Measurements from ENCODE around the gene CHAD.

The CHAD gene, protein sequence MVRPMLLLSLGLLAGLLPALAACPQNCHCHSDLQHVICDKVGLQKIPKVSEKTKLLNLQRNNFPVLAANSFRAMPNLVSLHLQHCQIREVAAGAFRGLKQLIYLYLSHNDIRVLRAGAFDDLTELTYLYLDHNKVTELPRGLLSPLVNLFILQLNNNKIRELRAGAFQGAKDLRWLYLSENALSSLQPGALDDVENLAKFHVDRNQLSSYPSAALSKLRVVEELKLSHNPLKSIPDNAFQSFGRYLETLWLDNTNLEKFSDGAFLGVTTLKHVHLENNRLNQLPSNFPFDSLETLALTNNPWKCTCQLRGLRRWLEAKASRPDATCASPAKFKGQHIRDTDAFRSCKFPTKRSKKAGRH

DNA sequence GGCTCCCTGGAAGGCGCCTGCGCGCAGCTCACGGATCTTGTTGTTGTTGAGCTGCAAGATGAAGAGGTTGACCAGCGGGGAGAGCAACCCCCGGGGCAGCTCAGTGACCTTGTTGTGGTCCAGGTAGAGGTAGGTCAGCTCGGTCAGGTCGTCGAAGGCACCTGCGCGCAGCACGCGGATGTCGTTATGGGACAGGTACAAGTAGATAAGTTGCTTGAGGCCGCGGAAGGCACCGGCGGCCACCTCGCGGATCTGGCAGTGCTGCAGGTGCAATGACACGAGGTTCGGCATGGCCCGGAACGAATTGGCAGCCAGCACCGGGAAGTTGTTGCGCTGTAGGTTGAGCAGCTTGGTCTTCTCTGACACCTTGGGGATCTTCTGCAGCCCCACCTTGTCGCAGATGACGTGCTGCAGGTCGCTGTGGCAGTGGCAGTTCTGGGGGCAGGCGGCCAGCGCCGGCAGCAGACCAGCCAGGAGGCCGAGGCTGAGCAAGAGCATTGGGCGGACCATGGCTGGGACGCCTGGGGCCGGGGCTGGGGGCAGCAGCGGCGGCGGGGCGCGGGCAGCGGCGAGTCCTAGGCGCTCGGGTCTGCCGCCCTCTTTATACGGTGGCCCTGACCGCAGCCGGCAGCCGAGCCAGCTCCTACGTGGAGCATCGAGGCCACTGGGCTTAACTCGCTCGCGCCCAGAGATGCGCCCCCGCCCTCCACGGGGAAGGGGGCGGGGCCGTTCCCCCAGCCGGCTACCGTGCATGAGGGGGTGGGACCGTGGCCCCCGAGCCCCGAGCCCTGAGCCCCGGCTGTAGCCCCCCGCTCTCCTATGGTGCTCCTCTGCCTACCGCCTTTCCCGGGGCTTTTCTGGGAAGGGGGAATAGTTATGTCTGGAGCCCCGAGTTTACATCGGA lies at the start of gene CHAD:
Gene CHAD, minus strand, starts transcription at position 577 of the 904 bp plus-strand sequence. Its CDS starts 67 bp downstream, at position 510.
- DNase-seq: no peak

DNA sequence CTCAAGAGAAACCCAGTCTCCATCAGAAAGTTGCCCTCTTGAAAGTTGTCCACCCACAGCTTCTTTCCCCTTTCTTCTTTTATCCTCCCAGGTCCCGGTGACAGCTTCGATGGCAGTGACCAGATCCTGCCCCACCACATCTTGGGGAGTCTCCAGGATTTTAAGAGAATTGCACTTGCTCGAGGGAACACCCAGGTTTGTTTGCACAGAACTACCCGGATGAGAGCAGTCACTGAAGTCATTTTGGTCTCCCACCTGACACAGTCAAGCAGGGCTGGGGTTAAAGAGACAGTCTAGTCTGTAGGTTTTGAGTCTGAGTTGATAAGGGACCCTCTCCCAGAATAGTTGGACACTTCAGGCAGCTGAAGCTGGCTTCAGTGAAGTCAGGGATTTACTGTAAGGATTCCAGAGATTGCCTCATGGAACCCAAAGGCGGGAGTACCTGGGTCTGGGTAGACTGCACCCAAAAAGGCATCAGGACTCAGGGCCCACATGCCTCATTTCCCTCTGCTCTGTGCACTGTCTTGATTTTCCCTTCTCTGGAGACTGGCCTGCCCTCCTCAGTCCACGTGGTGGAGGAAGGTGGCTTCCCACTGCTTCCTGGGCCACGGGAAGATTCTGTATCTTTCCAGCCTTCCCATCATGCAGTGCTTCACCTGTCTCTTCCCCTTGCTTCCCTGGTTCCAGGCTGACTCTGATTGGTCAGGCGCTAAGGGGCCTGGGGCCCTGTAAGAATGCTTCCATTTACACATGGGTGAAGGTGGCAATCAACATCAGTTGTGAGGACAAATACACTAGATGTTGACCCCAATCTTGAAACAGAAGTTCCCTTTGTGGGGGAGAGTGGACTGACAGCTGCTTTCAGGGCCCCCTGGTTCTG lies 49.1 kb upstream of the CHAD start:
- no peak for DNase-seq

DNA sequence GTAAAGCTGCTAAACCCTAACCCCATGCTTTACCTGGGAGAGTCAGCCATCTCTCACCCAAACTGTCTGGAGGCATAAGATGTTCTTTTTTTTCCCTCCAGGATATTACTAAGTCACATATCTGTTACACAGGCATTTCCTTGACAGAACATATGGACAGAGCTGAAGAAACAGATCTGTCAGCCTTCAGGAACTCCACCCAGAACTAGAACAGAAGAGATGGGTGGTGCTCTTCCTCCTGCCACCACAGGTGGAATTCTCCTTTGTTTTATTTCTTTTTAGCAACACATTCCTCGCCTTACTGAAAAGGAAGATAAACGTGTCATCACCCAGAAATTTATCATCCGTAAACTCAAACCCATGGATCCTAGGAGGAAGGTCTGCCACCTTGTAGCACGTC lies 48.3 kb upstream of the CHAD start:
- no peak for DNase-seq

DNA sequence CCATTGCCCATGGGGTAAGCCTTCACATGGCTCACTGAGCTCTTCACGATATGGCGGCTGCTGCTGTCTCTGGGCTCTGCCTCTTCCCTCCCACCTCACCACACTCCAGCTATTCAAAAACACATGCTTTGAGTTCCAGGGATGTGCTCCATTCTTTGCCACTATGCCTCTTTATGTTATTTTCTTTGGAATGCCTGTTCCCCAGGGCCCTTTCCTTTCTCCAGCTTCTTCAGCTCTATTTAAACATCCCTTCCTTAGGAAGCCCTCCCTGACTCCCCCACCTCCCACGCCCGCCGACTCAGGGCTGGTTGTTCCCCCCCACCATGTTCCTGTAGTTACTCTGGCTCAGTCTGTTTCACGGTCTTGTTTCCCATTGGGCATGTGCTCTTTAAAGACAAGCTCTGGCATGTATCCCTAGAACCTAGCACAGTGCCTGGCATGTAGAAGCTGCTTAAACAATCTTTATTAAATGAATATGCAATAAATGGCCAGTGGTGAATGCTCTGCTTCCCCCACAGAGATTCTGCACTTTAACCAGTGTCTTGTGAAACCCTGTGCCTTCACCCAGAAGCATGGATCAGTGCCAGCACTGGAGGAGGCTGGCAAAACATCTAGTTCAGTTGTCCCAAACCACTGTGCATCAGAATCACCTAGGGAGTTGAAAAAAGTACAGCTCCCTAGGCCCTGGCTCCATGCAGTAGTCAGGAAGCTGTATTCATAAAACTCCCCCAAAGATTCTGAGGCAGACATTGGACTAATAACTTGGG lies 46.4 kb upstream of the CHAD start:
- no peak for DNase-seq

DNA sequence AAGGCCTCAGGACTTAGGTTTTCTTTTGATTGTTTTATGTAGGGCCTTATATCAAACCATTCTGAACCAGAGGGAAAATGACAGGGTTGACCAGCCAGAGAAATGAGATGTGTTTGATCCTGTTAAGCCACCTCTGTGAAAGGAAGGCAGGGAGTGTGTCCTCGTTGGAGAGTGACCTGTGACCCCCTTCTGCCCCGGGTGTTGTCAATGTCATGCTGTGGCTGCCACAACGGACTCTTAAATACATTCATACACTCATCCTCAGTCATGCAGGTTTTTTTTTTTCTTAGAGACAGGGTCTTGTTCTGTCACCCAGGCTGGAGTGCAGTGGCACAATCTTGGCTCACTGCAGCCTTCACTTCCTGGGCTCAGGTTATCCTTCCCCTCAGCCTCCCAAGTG lies 45.7 kb upstream of the CHAD start:
- DNase-seq: no peak

DNA sequence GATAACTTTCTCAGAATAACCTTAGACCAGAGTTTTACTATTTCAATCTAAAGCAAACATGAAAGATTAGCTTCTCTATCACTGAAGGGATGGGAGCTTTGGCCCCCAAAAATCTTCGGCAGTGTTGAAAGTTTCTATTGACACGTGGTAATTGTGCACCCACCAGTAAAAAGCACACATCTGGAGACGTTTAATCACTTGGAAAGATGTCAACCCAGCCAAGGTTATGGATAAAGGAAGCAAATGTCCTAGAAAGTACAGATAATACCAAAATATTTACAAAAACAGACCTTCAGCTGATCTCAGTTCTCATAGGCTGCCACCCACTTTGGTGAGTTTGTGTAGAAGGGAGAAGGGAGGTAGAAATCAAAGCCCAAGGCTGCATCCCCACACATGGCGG lies 44.8 kb upstream of the CHAD start:
- no peak for DNase-seq

DNA sequence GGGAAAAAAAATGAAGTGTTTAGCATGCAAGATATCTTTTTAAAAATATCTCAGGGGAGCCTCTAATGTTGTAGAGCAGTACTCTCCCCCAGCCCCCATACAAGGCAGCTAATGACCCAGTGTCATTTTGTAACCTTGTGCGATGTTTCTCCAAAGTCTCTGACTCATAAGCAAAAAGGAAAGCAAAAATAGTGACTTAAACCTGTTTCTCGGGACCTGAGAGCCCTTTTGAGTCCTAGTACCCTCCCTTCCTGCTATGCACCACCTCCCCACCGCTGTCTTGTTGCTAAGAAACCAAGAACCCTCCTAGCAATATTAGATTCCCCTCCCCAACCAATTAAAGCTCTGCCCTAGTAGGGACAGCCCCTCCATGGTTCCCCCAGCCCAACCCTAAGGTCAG lies 42.4 kb upstream of the CHAD start:
- no peak for DNase-seq

DNA sequence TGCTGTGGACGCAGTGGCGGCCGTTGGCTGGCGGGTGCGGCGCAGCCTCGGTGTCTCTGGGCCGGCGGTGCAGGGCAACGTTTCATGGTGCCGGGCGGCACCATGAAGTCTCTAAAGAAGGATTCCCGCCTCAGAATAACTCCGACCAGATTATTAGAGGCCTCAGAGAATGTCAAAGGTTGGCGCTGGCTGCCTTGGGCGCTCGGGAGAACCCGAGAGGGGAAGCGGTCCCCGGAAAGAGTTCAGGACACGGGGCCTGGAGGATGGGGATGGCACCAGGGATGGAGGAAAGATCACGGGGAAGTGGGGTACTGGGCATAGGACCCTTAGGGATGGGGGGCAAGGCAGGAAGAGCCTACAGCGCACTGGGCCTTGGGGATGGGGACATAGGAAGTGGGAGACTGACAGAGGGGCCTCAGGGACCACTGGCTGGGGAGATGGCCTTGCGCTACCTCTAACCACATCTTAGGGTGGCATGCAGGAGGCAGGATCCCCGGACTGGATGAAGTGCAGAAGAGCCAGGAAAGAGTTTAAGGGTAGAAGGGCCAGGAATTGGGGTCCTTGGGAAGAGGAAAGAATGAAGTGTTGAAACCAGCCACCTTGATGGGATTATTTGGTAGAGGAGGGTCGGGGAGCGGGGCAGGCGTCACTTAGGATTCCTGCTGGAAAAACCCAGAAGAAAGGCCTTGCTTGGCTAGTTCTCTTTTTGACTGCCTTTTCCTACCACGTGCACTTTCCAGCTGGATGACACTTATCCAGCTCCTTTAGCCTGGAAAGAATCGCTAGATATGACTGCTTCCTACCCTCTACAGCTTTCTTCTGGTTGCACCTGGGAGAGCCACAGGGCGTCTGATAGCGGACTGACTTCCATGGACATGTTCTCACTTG lies 40.1 kb upstream of the CHAD start:
- DNase-seq: no peak

DNA sequence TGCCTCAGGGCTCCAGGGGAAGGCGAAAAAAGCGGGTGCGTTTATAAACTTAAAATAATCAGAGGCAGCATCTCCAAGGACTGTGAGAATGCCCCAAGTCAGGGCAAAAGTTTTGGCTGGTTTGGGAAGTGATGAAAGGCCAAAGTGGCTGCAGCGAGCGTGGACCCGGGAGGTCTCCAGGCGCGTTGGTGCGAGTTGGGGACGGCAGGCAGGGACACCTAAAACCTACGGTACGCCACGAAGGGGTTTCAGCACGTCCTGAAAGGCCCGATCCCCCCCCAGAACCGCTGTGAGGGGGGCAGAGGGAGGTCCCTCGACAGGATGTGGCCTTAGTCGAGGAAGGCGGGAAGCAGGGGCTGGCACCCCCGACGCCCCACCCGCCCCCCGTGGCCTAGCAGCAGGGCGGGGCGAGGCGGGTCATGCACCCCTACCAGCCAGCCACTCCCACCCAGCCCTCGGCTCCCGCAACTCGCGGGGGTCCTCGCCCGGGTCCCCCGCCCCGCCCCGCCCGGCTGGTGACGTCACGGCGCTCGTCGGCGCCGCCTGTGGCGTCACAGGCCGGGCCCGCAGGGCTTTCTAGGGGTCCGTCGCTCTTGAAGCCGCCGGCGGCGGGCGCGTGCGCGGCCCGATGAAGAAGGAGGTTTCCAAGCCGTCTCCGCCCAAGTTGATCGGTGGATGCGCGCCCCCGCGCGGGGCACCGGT lies 39.3 kb upstream of the CHAD start, which contains the start of gene MYCBPAP:
Gene MYCBPAP, plus strand, starts transcription at position 569 of the 702 bp plus-strand sequence. CDS start 236 bp downstream, outside the sequence.
- no peak for DNase-seq

DNA sequence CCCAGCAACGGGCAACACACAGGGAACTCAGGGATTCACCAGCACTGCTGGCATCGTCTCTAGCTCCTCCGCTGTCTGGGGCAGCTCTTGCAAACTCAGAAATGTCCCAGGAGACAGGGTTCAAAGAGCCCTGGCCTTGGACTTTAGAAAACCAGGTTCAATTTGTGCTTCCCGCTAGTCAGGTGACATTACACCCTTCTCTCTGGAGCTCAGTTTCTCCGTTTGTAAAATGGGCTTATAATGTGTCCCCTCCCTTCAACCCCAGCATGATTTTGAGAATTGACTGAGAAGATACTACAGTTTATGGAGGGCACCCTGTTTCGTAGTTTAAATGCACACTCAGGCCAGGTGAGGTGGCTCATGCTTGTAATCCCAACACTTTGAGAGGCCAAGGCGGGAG lies 37.6 kb upstream of the CHAD start:
- no peak for DNase-seq

DNA sequence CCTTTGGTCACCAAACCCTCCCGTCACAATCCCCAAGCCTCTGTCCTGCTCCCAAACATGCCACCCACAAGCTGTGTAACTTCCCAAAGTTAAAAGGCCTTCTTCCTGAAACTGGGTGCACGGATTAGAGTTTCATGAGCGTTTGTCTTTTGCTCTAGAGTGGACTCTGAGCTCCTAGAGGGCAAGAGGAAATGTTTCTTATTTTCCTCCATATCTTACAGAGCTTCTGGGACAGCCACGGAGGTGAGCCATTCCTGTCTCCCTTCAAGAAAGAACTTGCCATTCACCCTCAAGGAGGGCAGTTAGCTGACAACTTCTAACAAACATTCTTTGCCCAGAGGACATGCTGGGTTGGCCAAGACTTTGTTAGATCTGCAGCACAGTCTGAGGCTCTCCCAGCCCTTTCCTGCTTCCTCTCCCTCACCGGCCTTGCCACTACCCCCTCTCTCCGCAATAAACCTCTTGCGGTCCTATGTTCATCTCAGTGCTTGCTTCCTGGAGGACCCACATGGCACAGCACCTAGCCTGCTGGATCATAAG lies 37.0 kb upstream of the CHAD start:
- no peak for DNase-seq

DNA sequence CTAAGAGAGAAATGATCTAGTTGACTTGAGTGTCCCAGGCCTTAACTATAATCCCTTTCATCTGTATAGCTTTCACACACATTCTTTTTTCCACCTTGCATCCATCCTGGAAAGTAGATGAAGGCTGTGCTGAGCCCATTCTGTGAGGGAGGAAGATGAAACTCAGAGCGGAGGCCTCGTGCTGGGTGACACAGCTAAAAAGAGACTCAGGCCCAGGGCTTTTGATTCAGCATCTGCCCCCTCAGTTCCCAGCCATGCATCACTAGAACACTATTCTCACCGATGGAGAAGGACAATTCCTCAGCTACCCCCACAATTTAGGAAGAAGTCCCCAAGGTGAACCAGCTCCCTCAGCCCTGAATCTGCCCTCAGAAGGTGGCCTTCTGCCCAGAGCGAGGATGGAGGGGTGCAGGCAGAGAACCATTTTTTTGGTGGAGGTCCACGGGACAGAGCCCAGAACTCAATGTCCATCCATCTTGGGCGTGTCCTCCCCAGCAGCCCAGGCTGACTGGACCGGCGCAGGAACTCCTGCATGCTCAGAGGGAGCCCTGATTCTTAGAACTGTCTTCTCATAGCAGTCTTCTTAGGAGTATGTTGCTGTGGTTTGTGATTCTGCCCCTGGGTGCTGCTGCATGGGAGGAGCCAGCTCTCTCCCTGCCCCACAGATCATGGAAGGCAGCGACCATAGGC lies 33.8 kb upstream of the CHAD start:
- no peak for DNase-seq

DNA sequence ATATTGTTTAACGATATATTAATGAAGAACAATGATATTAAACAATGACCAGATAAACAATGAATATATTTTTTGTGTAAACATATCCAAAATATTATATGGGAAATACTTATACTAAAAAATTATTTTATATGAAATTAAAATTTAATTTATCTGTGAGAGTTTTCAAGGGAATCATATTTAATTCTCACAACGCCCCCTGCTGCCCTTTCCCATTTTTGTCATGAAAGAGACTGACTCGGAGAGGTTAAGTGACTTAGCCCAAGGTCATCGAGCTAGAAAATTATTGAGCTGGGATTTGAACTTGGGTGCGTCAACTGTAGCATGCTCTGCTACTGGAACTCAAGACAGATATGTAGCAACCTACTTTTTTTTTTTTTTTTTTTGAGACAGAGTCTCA lies 32.4 kb upstream of the CHAD start:
- no peak for DNase-seq

DNA sequence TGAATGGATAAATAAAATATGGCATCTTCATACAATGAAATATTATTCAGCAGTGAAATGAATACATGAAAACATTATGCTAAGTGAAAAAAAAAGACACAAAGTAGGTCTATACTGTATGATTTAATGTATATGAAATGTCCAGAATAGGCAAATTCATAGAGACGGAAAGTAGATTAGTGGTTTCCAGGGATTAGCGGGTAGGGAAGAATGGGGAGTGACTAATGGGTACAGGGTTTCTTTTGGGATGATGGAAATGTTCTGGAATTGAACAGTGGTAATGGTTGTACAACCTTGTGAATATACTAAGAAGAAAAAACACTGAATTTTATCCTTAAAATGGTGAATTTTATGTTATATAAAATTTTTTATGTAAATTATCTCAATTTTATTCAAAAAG lies 31.0 kb upstream of the CHAD start:
- DNase-seq: no peak

DNA sequence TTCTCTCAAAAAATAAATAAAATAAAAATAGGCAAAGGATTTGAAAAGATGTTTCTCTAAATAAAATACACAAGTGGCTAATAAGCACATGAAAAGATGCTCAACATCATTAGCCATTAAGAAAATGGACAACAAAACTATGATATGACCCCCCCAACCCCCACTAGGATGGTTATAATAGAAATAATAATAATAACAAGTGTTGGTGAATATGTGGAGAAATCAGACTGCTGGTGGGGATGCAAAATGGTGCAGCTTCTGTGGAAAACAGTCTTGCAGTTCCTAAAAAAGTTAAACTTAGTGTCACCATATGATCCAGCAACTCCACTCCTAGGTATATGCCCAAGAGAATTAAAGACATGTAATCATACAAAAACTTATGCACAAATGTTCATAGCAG lies 30.6 kb upstream of the CHAD start:
- DNase-seq: no peak

DNA sequence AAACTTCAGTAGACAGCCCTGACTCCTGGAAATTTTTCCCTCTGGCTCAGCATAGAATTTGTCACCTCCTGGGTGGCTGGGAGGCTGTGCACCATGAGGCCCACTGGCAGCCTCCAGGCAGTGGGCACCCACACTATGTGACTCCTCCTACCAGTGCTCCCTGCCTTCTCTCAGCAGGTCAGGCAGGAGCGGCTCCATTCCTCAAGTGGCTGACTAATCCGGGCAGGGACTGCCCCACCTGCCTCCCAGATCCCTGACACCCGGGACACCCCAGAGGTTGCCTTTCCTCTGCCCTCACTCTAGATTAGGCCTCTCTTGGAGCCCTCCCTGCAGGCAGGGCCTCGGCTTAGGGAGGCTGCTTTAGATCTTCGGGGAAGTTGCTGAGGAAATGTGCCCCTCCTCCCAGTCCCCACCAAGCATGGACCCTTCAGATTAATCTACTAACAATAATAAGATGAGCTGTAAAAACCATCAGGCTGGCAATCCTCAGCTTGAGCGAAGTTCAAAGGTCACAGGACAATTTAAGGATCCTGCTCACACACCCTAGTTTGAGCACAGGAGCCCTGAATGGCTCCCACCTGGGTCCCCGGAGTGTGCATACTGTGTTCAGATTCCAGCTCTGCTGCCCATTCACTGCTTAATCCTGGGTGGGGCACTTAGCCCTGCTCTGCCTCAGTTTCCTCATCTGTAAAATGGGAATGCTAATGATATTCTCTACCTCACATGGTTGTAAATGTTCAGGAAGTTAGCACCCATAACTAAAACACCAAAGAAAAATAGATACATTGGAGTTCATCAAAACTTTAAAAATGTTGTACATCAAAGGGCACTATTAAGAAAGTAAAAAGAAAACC lies 29.6 kb upstream of the CHAD start:
- DNase-seq: no peak

DNA sequence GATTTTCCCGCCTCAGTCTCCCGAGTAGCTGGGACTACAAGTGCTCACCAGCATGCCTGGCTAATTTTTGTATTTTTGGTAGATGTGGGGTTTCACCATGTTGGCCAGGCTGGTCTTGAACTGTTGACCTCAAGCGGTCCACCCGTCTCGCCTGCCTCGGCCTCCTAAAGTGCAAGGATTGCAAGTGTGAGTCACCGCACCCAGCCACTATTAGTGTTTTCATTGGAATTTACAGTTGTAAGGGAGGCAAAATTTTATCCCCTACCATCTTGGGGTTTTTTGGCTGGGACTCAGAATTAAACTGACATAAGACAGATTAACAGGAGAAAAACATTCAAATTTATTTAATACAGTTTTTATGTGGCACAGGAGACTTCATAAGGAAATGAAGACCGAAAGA lies 27.2 kb upstream of the CHAD start:
- DNase-seq: no peak

DNA sequence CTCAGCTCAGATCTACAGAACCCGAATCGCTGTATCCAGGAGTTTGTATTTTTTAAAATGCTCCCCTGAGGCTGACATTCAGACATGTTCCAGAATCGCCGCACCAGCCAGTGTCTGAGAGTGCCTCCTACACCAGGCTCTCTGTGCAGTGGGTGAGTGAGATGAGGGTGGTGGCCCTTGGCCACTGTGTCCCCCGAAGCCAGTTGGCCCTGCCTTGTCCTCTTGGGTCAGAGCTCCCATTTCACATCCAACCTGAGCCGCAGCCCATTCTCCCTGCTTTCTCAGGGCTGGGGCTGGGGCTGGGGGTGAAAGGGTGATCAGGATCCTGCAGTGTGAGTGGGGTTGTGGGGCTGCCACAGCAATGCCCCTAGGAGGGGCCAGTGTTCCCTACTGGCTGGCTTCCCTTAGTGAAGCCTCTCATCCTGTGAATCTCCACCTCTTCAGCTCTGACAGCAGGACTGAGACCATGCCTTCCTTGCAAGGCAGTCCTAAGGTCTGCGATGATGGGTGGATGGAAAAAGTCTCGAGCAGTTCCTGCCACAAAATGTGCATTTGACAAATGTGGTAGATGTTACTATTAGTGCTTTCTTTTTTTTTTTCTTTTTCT lies 26.6 kb upstream of the CHAD start:
- no peak for DNase-seq

All from NCI-H2171 (cell line).